ENCODE measurements around the gene SPNS2. TPM values are rescaled to one million over a fixed set of nuclear protein-coding genes. Genes with fewer than 3 reads are reported as not detected.

The SPNS2 gene
- total and polyA plus RNA-seq, 2 of the 8 experiments (the other 6 are each of a cell fraction or from before 2014, with no cell fraction given), result 1.2 to 1.5 TPM

GRCh38 chr17:4534515-4534914 is 35.8 kb downstream of the SPNS2 start:
- no peak overlapping the region for H3K4me2 ChIP-seq (ENCODE audit: insufficient read depth in 1 of 2, low read depth in 2 of 2, low read length in 2 of 2)
- no peak overlapping the region for H2BK120ac ChIP-seq (replicated peaks; ENCODE audit: low read depth, low read length)
- 83% methylated on average over 14 of the region's 17 CpGs; no CpG with 5 or more reads in 1 of the 2 experiments for WGBS, 2 experiments (ENCODE audit: extremely low coverage in 1 of 2, insufficient coverage in 1 of 2, insufficient read length in 1 of 2, insufficient replicate concordance in 2 of 2, low coverage in 1 of 2, low lambda C conversion rate in 2 of 2, missing lambda C conversion rate in 1 of 2)
- no peak overlapping the region for H2BK5ac ChIP-seq (ENCODE audit: low read depth, low read length)
- TF ChIP-seq RNF2 (IDR thresholded peaks at IDR 0.05; ENCODE audit: borderline replicate concordance, low read depth, low read length, missing control alignments, poor library complexity, severe bottlenecking), result no peak
- TF ChIP-seq POLR2A (IDR thresholded peaks at IDR 0.05; ENCODE audit: control extremely low read depth in 1 of 2, low read depth in 2 of 2, low read length in 2 of 2), result 0 out of 3 replicates have a peak, but pooled peaks of 1 of the 2 experiments have one; percentile 2
- DNase-seq (ENCODE audit: low read depth in 1 of 2, low spot score in 2 of 2), result no peak
- H2BK12ac ChIP-seq (ENCODE audit: low read depth, low read length), result no peak overlapping the region
- CTCF ChIA-PET (ENCODE audit: partially characterized antibody), result interaction anchor here (0.6 to 3.0 kb wide), 5 partner anchors 9 to 63 kb away, joined by 3 to 12 read pairs (median 3); partner anchors contain the start of genes GGT6 and SPNS2
- H3K4ac ChIP-seq (replicated peaks; ENCODE audit: insufficient read length, low read depth, low read length), result no peak overlapping the region
- no peaks in the 10 kb centered on the region for H3K79me1 ChIP-seq (ENCODE audit: low read depth, low read length)
- no peaks in the 10 kb centered on the region for H3K79me2 ChIP-seq (ENCODE audit: control insufficient read depth in 1 of 2, insufficient read depth in 2 of 2, low read length in 2 of 2)
- no peak overlapping the region for H3K18ac ChIP-seq (ENCODE audit: extremely low read depth, low read length)
- H3K36me3 ChIP-seq (ENCODE audit: control insufficient read depth in 2 of 4, insufficient read depth in 4 of 4, low read length in 3 of 4), result peaks cover 0 to 10% (median 6%) of the 10 kb centered on the region in 4 experiments; a peak in 4 of 8 replicates
- no peak overlapping the region for H2AFZ ChIP-seq (ENCODE audit: low read length)
- POLR2A ChIA-PET (ENCODE audit: partially characterized antibody), result interaction anchor here (1.0 to 37.1 kb wide), 6 partner anchors 5 to 123 kb away, joined by 3 to 546 read pairs (median 6); partner anchors contain the start of genes GGT6 and MYBBP1A
- H3K4me1 ChIP-seq (replicated peaks in 1 of 4; ENCODE audit: control insufficient read depth in 3 of 4, insufficient read depth in 4 of 4, low read length in 3 of 4), result peaks cover 0 to 29% (median 16%) of the 10 kb centered on the region in 4 experiments; a peak in 6 of 7 replicates
- no peak for FAIRE-seq
- H2BK20ac ChIP-seq (ENCODE audit: low read length), result no peak overlapping the region
- peaks cover 0 to 36% (median 21%) of the 10 kb centered on the region in 4 experiments; a peak in 4 of 7 replicates for H3K27me3 ChIP-seq (replicated peaks in 1 of 4; ENCODE audit: control insufficient read depth in 3 of 4, extremely low read depth in 1 of 4, insufficient read depth in 3 of 4, low read length in 3 of 4)
- peak overlapping the region; percentile 27 for H4K91ac ChIP-seq (replicated peaks; ENCODE audit: insufficient read length, low read length)
- no peaks in the 10 kb centered on the region for H3K9me3 ChIP-seq (ENCODE audit: insufficient read depth in 2 of 2, low read depth in 1 of 2, low read length in 1 of 2)
- H3K14ac ChIP-seq (ENCODE audit: insufficient read length), result no peak overlapping the region
- no peak overlapping the region for H4K5ac ChIP-seq (ENCODE audit: insufficient read length, low read depth, low read length)
- H2AK5ac ChIP-seq (ENCODE audit: low read depth, low read length), result no peak overlapping the region
- H3K23ac ChIP-seq (ENCODE audit: insufficient read length), result no peak overlapping the region
- H3K56ac ChIP-seq (replicated peaks; ENCODE audit: insufficient read length, low read depth, low read length), result no peak overlapping the region
- no peak overlapping the region for H4K8ac ChIP-seq (ENCODE audit: extremely low read depth, insufficient read depth, low read length)
- H3K9ac ChIP-seq (replicated peaks in 1 of 4; ENCODE audit: extremely low read depth in 1 of 4, low read depth in 3 of 4, low read length in 3 of 4), result no peak overlapping the region
- peaks cover 8 to 11% of the 10 kb centered on the region in 2 experiments for H4K20me1 ChIP-seq (replicated peaks in 1 of 2; ENCODE audit: control insufficient read depth in 1 of 2, insufficient read depth in 2 of 2, low read length in 2 of 2)
- H2BK15ac ChIP-seq (ENCODE audit: low read length), result no peak overlapping the region
- no peak overlapping the region for H3K4me3 ChIP-seq (ENCODE audit: extremely low read depth in 1 of 4, insufficient read depth in 2 of 4, low read depth in 3 of 4, low read length in 4 of 4)
- no peak overlapping the region for H3K27ac ChIP-seq (ENCODE audit: low read depth, low read length)
- H3K23me2 ChIP-seq (ENCODE audit: low read depth, low read length), result peaks cover 4% of the 10 kb centered on the region; the same call in 1 of the 2 replicates
